Fibroblast of skin of abdomen (primary cell): ENCODE results near the gene EID3.
A peak's percentile ranks its signal among the peaks of the same experiment; 100 is the strongest.
"Not testable (repeated sequence)": the region's sequence is repeated elsewhere in the genome, so short reads cannot be mapped to it uniquely, and the experiment has no call there.

Source experiments
- DNase-seq: peaks from one replicate; pipeline ENCODE4 v3.0.0-alpha.2; 2013

The EID3 gene

DNA sequence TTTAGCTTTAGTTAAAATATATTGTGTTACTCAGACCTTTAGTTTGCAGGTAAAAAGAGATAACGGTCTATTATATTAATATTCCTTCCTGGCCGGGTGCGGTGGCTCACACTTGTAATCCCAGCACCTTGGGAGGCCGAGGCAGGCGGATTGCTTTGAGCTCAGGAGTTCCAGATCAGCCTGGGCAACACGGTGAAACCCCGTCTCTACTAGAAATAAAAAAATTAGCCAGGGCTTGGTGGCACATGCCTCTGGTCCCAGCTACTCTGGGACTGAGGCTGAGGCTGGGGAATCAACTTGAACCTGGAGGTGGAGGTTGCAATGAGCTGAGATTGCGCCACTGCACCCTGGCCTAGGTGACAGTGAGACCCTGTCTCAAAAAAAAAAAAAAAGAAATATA lies 13.2 kb upstream of the EID3 start:
- no peak for DNase-seq

DNA sequence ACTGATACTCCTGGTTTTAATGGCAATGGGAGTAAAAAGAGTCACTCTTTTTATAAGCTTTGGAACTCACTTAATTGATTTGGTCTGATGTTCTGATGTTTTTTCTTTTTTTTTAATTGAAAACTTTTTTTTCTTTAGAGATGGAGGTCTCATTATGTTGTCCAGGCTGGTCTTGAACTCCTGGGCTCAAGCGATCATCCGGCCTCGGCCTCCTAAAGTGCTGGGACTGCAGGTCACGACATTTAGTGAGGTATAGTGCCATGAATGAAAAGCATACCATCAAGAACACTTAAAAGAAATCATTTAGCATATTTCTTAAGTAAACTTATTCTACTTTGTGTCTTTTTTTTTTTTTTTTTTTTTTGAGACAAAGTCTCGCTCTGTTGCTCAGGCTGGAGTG lies 12.7 kb upstream of the EID3 start:
- DNase-seq: no peak

DNA sequence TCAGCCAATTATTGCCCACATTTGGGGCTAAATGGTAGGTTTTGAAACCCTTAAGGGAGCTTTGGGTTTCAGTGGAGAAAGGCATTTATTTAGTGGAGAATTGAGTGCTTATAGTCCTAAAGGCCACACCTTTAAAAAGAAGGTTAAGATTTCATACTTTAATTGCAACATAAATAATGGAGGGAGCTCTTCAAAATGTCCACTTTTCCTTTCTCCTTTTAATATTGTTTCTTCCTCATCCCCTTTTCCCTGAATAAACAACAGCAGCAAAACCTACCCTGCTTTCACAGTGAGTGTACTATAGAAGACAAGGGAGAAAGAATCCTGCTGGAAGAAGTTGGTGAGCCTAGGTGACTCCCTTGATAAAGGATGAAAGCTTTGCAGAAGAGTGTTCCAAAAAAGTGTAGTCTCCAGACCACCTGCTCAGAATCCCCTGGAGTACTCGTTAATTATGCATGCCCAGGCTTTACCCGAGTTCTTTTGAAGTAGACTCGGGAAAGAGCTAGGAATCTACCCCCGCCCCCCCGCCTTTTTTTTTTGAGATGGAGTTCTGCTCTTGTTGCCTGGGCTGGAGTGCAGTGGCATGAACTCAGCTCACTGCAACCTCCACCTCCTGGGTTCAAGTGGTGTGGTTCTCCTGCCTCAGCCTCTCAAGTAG lies 11.5 kb upstream of the EID3 start:
- no peak for DNase-seq

DNA sequence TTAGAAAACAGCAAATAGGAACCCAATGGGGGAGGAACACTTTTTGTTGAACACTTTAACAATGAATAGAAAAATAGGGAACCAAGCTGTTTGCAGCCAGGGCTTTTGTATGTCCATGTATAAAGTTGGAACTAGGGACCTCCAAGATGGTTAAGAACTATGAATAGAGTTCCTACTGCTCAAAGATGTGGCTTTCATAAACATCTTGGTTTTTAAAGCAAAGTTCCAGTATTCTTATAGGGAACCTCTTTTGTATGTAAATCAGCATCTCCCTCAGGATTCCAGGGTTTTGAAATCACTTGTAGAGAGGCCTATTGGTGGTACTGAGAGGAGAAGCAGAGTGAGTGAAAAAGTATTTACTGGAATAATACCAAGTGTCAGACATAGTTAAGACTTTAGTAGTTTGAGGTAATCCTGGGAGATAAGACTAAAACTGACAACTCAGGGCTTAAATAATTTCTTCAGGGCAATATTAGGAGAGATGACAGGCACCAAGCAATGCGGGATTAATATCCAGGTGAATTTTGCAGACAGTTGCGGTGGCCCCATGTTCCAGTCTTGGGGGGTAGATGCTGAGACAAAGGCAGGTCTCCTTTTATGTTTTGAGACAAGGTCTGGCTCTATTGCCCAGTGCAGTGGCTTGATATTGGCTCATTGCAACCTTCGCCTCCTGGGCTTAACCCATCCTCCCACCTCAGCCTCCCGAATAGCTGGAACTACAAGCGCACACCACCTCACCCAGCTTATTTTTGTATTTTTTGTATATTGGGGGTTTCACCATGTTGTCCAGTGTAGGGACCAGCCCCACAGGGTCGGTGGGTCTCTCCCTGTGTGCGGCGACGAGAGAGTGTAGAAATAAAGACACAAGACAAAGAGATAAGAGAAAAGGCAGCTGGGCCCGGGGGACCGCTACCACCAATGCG lies 10.4 kb upstream of the EID3 start:
- DNase-seq: peak; percentile 44

DNA sequence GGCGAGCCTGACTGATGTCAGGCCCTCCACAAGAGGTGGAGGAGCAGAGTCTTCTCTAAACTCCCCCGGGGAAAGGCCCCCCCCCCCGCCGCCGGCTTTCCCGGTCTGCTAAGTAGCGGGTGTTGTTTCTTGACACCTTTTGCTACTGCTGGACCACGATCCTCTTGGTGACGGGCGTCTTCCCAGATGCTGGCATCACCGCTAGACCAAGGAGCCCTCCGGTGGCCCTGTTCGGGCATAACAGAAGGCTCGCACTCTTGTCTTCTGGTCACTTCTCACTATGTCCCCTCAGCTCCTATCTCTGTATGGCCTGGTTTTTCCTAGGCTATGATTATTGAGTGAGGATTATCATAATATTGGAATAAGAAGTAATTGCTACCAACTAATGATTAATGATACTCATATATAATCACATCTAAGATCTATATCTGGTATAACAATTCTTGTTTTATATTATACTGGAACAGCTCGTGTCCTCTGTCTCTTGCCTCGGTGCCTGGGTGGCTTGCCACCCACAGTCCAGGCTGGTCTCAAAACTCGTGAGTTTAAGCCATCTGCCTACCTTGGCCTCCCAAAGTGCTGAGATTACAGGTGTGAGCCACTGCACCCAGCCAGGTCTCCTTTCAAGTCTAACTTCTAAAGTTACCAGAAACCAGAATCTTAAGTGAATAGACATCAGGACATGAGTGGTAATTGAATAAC lies 9.2 kb upstream of the EID3 start:
- not testable (repeated sequence) for DNase-seq

DNA sequence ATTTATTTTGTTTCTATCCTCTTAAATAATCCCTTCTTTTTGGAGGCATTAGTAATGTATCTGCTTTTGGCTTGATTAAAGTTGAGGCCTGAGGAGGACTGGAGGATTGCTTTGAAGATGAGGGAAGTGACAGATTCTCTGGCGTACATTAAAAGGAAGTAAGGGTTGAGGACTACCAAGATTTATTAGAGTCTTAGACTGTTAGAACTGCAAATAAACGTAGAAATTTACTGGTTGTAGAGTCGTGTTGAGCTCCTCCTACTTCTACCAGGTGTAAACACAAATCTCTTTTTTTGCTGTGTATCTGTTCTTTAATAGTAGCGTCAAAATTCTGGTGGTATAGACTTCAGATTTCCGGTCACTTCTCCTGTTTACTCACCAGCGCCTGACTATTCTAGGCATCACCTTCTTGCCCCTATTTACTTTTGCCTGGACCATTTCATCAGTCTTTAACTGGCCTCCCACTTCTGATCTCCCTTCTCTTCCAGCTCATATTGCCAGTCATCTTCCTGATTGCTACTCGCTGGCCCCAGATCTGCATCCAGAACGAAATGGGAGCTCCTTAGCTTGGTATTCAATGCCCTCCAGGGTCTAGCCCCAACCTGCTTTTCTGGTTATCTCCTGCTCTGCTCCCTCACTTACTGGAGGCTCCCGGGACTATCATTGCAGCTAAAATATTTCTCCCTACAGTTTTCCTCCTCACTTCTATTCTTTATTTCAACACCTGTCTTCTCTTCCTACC lies 8.4 kb upstream of the EID3 start:
- DNase-seq: no peak

DNA sequence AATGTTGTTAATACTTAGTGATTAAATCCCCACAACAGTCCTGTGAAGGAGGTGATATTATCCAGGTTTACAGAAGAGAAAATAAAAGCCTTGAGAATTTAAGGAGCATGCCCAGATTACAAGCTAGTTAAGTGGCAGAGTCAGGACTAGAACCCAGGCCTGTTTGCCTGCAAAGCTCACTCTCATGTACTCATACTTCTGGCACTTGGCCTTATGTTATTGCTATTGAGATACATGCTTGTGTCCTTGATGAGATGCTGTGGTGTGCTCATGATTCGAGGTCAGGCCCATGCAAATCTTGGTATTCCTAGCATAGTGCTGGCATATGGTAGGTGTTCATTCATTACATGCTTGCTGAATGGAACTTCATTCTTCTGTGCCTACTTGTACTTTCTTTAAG lies 7.6 kb upstream of the EID3 start:
- no peak for DNase-seq

DNA sequence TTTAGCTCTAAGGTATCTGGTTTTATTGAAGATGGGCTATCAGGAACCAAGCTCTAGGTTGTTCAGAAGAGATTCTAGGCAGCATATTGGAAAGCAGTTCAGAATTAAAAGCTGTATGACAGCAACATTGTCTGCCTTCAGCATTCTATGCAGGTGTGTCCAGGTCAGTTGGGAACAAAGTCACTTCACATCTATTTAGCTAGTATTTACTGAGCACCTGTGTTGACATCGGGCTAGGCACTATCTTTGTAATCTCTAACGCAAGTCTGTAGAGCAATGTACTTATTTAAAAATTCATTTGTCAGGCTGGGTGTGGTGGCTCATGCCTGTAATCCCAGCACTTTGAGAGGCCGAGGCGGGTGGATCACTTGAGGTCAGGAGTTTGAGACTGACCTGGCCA lies 6.8 kb upstream of the EID3 start:
- DNase-seq: no peak

DNA sequence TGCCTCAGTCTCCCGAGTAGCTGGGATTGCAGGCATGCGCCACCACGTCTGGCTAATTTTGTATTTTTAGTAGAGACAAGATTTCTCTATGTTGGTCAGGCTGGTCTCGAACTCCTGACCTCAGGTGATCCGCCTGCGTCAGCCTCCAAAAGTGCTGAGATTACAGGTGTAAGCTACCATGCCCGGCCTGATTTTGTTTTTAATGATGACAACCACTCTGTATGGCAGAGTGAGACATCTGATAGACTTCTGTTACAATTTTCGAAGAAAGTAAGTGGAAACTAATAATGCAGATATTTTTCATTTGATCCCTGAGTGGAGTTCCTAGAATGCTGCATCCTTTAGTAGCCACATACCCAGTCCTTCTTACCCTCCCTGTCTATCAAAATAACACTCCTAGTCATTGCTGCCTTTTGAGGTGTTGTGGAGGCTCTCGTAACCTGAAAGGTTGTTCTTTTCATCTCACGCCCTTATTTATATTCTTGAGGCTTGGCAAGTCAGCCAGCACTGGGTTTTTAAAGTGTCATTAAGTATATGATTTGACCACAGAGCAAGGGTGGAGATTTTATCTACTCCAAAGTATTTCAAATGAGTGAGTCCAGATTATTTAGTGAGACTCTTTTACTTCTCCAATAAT lies 5.9 kb upstream of the EID3 start:
- DNase-seq: no peak

DNA sequence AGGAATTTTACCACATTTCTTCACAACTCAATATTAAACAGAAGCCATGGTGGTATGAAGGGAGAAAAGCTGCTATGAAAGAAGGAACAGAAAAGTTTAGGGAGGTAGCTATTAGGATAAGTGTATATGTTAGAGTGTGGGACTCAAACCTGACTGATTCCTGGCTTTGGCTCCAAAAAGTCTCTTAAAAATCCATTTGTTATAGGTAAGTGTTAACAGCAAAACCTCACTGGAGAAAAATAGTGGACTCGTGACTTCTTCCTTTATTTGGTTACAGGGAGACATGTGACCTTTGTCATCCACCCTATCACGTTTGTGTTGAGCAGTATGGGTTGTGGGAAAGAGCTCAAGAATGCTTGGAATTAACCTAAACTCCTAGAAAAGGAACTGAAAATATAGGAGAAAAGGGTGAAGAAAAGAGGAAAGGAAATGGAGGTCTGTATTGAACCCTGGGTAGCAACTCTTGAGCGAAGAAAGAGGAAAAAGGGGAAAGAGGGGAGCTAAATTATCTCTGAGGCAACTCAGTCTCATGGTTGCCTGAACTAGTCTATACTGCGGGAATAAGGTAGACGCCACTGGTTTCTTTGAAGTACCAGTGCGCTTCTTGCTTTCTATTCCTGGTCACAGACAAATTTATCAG lies 3.6 kb upstream of the EID3 start:
- DNase-seq: no peak

DNA sequence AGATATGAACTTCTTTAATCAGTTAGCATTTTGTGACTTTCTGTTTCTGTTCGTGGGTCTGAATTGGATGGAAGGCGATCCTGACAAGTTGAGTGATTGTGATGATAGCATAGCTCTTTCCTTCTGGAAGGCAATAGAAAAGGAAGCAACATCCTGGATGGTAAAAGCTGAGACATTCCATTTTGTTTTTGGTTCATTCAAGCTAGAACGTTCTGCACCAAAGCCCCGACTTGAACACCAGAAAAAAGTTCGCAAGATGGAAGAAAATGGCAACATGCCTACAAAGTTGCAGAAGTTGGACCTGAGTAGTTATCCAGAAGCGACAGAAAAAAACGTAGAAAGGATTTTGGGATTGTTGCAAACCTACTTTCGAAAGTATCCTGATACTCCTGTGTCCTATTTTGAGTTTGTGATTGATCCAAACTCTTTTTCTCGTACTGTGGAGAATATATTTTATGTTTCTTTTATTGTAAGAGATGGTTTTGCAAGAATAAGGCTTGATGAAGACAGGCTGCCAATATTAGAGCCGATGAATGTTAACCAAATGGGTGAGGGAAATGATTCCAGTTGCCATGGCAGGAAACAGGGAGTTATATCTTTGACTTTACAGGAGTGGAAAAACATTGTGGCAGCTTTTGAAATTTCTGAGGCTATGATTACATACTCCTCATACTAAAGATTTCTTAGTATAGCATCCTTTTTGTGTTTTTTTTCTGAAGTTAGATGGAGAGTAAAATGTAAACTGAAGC lies 896 bp downstream of the EID3 start:
- DNase-seq: no peak

DNA sequence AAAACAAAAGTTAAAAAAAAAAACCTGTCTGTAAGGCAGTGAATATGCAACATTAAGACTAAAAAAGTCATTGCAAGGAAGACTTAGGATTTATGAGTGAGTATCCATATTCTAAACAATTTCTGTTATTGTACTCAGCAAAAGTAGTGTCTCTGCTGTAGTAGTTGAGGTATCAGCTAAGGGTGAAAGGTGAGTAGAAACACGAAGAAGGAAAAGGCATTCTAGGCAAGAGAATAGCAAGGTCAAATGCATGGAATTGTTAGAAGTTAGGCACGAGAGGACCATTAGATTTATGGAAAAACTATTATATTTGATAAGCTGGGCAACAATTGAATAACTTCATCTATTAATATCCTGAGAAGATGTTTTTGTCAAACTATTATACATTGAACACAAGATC lies 1.8 kb downstream of the EID3 start:
- DNase-seq: no peak

DNA sequence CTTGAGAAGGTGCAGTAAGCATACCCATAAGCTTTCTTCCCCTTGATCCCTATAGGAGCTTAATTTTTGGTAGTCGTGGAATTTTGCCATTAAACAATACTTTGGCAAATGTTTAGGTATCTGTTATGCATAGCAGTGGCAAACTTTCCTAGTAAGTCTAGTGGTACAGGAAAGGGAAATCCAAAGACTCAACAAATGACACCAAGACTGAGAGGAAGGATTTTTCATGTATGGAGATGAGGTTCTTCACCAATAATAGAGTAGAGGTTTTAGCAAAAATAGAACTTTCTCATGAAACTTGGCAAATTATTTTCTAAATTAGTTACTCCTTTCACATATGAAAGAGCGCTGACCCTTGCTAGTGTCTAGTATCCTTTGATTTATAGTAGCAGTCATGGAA lies 2.8 kb downstream of the EID3 start:
- peak; percentile 8 for DNase-seq

DNA sequence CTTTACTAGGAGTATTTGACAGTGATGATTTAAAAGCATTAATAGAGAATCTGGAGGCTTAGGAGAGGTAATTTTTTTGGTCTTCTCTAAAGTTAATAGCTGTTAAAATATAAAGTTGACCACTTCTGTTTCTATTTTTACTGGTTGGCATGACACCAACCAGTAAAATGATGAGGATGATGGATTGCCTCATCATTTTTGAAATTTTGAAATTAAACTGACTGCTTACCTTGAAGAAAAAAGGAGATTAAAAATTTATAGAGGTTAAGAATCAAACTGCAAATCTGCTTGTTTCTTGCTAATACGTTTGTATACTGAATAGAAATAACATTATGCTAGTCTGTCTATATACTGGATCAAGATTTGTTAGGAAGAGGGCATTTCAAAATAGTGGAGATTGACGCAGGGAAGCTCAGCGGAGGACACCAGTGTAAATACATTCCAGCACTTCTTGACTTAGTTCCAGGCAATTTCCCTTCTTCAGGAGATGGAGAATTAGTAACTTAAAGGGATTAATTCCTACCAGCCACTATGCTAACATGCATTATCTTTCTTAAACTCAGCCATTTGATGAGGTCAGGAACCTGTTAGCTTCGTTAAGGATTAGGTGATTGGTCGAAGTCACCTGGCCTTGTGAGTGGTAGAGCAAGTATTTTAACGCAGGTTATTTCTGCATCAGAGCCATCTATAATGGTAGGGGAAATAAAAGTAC lies 3.6 kb downstream of the EID3 start:
- peak; percentile 16 for DNase-seq

DNA sequence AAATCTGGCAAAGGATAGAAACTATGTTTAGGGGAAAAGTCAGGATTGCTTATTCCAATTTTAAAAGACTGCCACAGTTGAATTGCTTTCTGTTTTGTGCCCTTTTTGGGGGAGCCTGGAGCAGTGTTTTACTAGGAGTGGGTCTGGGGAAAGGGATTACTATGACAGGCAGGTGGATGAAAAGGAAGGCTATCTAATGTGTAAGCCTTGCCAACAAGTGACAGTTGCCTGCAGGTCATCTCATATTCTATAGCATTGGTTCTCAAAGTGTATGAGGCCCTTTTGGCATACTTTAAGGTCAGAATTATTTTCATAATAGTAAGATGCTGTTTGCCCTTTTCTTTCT lies 4.1 kb downstream of the EID3 start:
- DNase-seq: no peak

DNA sequence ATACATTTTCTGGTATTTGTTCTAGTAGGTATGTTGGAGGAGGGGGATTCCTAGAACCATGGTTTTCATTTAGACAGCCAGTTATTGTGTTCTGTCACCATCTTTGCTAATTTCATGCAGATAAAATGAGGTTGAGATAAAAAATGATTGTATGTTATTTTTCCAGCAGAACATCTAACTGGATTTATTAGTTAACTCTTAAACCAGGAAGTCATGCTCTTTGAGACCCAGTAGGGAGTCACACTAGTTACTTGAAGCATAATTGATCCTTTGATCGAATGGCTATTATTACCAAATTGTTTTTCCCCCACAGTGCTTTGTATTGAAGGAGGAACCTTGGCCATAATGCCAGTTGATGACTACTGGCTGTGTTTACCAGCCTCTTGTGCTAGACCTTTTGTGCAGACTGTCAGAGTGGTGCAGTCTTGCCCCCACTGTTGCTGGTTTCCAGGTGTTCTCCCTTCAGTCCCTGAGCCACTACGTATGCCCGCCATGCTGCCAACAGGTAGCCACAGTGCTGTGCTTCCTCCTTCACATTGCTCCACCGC lies 6.0 kb downstream of the EID3 start:
- no peak for DNase-seq

DNA sequence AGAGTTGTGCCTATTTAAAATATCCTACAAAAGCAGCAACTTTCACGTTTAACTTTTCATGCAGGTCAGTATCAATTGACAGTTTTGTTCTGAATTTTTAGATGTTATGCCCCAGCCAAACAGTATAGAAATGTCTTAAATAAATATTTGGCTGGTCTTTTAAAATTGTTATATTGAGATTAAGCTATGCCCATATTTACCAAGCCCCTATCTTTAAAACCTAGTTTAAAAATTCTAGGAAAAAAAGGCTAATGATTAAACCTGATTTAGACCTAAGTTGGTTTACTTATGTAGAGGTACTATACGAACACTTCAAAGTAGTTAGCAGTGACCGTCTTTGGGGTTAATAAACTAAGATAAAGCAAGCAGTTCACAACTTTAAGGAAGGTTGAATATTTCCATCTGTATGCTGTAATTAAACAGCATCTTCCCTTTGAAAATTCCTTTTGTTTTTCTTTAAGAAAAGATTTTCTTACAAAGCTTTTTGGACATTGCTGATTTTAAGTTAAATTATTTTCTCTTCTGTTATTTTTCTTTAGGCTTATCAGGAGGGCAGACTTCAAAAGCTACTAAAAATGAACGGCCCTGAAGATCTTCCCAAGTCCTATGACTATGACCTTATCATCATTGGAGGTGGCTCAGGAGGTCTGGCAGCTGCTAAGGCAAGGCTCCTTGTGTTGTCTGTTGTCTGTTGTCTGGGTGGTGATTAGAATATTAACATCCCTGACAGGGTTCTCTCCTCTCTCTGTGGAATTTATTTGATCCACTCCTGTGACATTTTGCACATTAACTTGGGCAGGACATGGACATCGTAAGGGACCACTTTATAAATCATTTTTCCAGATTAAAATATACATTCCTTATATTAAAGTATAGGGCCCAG lies 7.5 kb downstream of the EID3 start:
- no peak for DNase-seq

DNA sequence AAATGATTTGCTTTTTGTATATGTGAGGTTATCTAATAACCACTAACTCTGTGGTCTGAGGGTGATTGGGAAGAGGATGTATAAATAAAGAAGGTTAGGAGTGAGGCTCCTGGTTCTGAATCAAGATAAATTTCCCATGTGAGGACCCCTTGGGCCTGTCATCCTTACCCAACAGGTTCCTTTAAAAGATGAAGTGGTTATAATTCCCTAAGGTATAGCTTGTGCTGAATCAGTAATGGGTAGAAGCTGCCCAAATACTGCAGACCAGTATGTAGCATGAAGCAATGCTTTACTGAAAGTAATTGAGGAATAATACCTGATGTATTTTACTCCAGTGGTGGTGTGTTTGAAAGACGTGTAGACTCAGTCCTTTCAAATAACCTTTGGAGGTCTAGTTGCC lies 8.7 kb downstream of the EID3 start:
- DNase-seq: no peak

DNA sequence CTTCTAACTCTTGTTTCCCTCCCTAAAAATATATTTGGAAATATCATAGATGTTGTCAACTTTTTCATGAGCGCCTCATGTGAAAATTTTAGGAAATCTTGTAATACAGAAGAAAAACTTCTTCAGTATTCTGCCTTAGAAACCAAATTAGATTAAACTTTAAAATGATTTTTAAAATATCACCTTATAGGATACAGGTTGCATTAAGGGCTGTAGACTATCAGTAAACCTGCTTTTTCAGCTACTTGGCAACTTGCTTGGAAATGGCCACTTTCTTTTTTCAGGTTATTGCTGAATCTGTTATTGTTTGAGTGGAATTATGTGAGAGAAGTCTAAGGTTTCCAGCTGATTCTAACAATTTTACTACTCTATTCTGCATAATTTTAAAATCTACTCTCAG lies 9.1 kb downstream of the EID3 start:
- no peak for DNase-seq
